ENCODE results near the gene RRP15.

Gene RRP15

DNA sequence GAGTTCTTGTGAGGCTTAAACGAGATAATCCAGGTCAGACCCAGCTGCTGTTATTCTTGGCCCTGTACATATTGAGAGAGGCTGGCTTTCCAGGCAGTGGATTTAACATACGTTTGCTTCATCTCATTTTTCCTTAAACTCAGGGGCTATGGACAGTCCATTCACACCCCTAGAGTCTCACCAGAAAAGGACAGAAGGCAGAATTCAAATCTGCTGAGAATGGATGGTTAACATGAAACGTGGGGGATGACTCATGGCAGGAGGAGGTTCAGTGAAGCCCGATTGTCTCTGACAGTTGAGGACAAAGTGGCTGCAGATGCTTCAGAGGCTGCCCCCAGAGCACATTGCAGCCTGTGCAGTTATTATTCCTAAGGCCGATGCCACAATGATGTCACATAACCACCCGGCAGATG is 99.5 kb downstream of the RRP15 start:
- H3K27ac Mint-ChIP-seq, result no peak overlapping the region
- H3K36me3 Mint-ChIP-seq (ENCODE audit: low read depth), result peaks cover under 1% of the 10 kb centered on the region
- no peak overlapping the region for H3K4me3 Mint-ChIP-seq
- peaks cover 5% of the 10 kb centered on the region for H3K4me1 Mint-ChIP-seq
- TF ChIP-seq, protein P1, sequence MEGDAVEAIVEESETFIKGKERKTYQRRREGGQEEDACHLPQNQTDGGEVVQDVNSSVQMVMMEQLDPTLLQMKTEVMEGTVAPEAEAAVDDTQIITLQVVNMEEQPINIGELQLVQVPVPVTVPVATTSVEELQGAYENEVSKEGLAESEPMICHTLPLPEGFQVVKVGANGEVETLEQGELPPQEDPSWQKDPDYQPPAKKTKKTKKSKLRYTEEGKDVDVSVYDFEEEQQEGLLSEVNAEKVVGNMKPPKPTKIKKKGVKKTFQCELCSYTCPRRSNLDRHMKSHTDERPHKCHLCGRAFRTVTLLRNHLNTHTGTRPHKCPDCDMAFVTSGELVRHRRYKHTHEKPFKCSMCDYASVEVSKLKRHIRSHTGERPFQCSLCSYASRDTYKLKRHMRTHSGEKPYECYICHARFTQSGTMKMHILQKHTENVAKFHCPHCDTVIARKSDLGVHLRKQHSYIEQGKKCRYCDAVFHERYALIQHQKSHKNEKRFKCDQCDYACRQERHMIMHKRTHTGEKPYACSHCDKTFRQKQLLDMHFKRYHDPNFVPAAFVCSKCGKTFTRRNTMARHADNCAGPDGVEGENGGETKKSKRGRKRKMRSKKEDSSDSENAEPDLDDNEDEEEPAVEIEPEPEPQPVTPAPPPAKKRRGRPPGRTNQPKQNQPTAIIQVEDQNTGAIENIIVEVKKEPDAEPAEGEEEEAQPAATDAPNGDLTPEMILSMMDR (IDR thresholded peaks at IDR 0.05), result no peak
- no peaks in the 10 kb centered on the region for H3K9me3 Mint-ChIP-seq
- no peak for DNase-seq
- H3K27me3 Mint-ChIP-seq (ENCODE audit: low read depth, poor library complexity), result no peaks in the 10 kb centered on the region

Data from nephron progenitor cell (in vitro differentiated cells).